Body of pancreas (tissue), 4 donors: Measurements from ENCODE around the gene BARHL1. TPM values are rescaled to one million over a fixed set of nuclear protein-coding genes. Genes with fewer than 3 reads are reported as not detected.

Experiments
- ATAC-seq: fragments of 150-250 bp; one replicate; pipeline ENCODE4 v1.9.1; 2016
- DNase-seq, 4 donors: peaks; one replicate each; pipeline ENCODE4 v3.0.0-alpha.2; 2019
- H3K27ac ChIP-seq, 4 donors: fragments of 200-600 bp; sonication (generic); 1 replicate in 3 of 4; 2 replicates in 1 of 4; pipeline versions ENCODE4 v1.5.1 to v1.6.1; 2016 to 2019; ENCODE audit warnings: mild to moderate bottlenecking in 1 of 4, mixed read lengths in 1 of 4, moderate library complexity in 1 of 4
- H3K27me3 ChIP-seq, 2 donors: fragments of 200-600 bp; sonication (generic); one replicate each; pipeline ENCODE4 v1.6.0; 2016; ENCODE audit warnings: mild to moderate bottlenecking in 1 of 2
- H3K36me3 ChIP-seq, 2 donors: fragments of 200-600 bp; sonication (generic); replicated peaks in 1 of 2; 2 replicates each; pipeline ENCODE4 v1.5.1; 2016; ENCODE audit warnings: low read depth in 2 of 2; ENCODE audit not compliant: insufficient read depth in 1 of 2
- H3K4me1 ChIP-seq: fragments of 200-600 bp; sonication (generic); one replicate; pipeline ENCODE4 v1.6.0; 2016
- H3K4me3 ChIP-seq, 2 donors: fragments of 200-600 bp; sonication (generic); 1 replicate in 1 of 2; 2 replicates in 1 of 2; pipeline ENCODE4 v1.5.1; 2016 to 2019
- H3K9me3 ChIP-seq, 3 donors: fragments of 200-600 bp; sonication (generic); 1 replicate in 2 of 3; 2 replicates in 1 of 3; pipeline ENCODE4 v1.5.1; 2016
- CTCF ChIP-seq, 7 experiments: fragments of 450-650 bp in 4 of 7; fragments of 200-600 bp in 3 of 7; sonication (generic) in 3 of 7; IDR thresholded peaks; one replicate each; pipeline ENCODE4 v1.5.1; 2016 to 2019; ENCODE audit warnings: antibody characterized with exemption in 7 of 7
- POLR2A ChIP-seq, 3 donors: fragments of 450-650 bp; IDR thresholded peaks; one replicate each; pipeline ENCODE4 v1.6.1; 2016; ENCODE audit warnings: antibody characterized with exemption in 3 of 3, mild to moderate bottlenecking in 2 of 3
- WGBS, 2 donors: methylation state at CpG; one replicate each; pipeline ENCODE4 v1.1.5; 2017; 5-methylcytosine and 5-hydroxymethylcytosine counted together
- intact Hi-C: fragments of 100-400 bp; cut with DNase I; formaldehyde crosslinking; loops from one replicate; pipeline ENCODE4 v1.15.1; 2023
- total RNA-seq, 2 donors: library from RNA; depleted of rRNA; stranded (reverse); fragments of >200 nt; gene quantifications; one replicate each; pipeline ENCODE4 v1.1.0, GENCODE V29; 2016

Gene BARHL1
- total RNA-seq, 2 donors from 2014 or later, result not detected

GRCh38 chr9:132571806-132572600 lies 10.4 kb upstream of the BARHL1 start:
- Histone ChIP-seq H3K27ac (no peak overlapping the region), H3K36me3 (no peaks in the 10 kb centered on the region), H3K9me3 (no peaks in the 10 kb centered on the region), H3K4me1 (no peaks in the 10 kb centered on the region), H3K4me3 (no peak overlapping the region), H3K27me3 (peaks cover 0 to 3% of the 10 kb centered on the region in 2 donors)
- intact Hi-C loops, result no loop called here
- no peak for TF ChIP-seq CTCF (IDR thresholded peaks at IDR 0.05)
- no peak for TF ChIP-seq POLR2A (IDR thresholded peaks at IDR 0.05)
- no peak for DNase-seq
- no peak for ATAC-seq
- WGBS, 2 donors, result 65 to 67% methylated on average over 15 of the region's 15 CpGs

GRCh38 chr9:132572921-132573320 lies 9.5 kb upstream of the BARHL1 start:
- H3K4me1 ChIP-seq, result no peaks in the 10 kb centered on the region
- H3K27me3 ChIP-seq, result peaks cover 0 to 3% of the 10 kb centered on the region in 2 donors
- DNase-seq (no peak), ATAC-seq (no peak)
- intact Hi-C loops, result no loop called here
- WGBS, 2 donors, result 29 to 38% methylated on average over 7 to 8 of the region's 8 CpGs
- H3K36me3 ChIP-seq, result no peaks in the 10 kb centered on the region
- TF ChIP-seq POLR2A (IDR thresholded peaks at IDR 0.05) (no peak), CTCF (IDR thresholded peaks at IDR 0.05) (no peak)
- H3K4me3 ChIP-seq, result no peak overlapping the region
- no peaks in the 10 kb centered on the region for H3K9me3 ChIP-seq
- no peak overlapping the region for H3K27ac ChIP-seq

- no peak overlapping the region for H3K27ac ChIP-seq
- no peaks in the 10 kb centered on the region for H3K4me1 ChIP-seq
- H3K4me3 ChIP-seq, result no peak overlapping the region
- intact Hi-C loops, result no loop called here
- TF ChIP-seq POLR2A (IDR thresholded peaks at IDR 0.05) (no peak), CTCF (IDR thresholded peaks at IDR 0.05) (peak; percentile 51 to 76 (median 63))
- no peaks in the 10 kb centered on the region for H3K9me3 ChIP-seq
- DNase-seq (peak; percentile 62 to 73 (median 65)), ATAC-seq (peak; percentile 76)
- 11 to 13% methylated on average over 14 to 16 of the region's 16 CpGs for whole genome bisulfite sequencing, 2 donors
- H3K36me3 ChIP-seq, result no peaks in the 10 kb centered on the region
- H3K27me3 ChIP-seq, result peaks cover 3 to 19% of the 10 kb centered on the region in 2 donors
Observed at GRCh38 chr9:132575005-132575609, 7.3 kb upstream of the BARHL1 start.

GRCh38 chr9:132575811-132576210 lies 6.6 kb upstream of the BARHL1 start:
- ATAC-seq (no peak), DNase-seq (no peak)
- intact Hi-C loops, result no loop called here
- no peaks in the 10 kb centered on the region for H3K36me3 ChIP-seq
- H3K27ac ChIP-seq, result no peak overlapping the region
- H3K9me3 ChIP-seq, result no peaks in the 10 kb centered on the region
- 66 to 71% methylated on average over 5 of the region's 5 CpGs for WGBS, 2 donors
- H3K27me3 ChIP-seq, result peaks cover 3 to 26% of the 10 kb centered on the region in 2 donors
- no peak overlapping the region for H3K4me3 ChIP-seq
- no peaks in the 10 kb centered on the region for H3K4me1 ChIP-seq
- TF ChIP-seq POLR2A (IDR thresholded peaks at IDR 0.05), result no peak
- TF ChIP-seq CTCF (IDR thresholded peaks at IDR 0.05), result no peak
